HG03521 (cell line): ENCODE measurements around the gene PMF1.
A peak's percentile ranks its signal among the peaks of the same experiment; 100 is the strongest.

Experiments used
- ATAC-seq: cut with Tn5 transposase; IDR thresholded peaks from one replicate; pipeline ENCODE4 v1.9.1; 2021; ENCODE audit warnings: mild to moderate bottlenecking, moderate library complexity; ENCODE audit not compliant: unreplicated experiment

Gene PMF1

DNA sequence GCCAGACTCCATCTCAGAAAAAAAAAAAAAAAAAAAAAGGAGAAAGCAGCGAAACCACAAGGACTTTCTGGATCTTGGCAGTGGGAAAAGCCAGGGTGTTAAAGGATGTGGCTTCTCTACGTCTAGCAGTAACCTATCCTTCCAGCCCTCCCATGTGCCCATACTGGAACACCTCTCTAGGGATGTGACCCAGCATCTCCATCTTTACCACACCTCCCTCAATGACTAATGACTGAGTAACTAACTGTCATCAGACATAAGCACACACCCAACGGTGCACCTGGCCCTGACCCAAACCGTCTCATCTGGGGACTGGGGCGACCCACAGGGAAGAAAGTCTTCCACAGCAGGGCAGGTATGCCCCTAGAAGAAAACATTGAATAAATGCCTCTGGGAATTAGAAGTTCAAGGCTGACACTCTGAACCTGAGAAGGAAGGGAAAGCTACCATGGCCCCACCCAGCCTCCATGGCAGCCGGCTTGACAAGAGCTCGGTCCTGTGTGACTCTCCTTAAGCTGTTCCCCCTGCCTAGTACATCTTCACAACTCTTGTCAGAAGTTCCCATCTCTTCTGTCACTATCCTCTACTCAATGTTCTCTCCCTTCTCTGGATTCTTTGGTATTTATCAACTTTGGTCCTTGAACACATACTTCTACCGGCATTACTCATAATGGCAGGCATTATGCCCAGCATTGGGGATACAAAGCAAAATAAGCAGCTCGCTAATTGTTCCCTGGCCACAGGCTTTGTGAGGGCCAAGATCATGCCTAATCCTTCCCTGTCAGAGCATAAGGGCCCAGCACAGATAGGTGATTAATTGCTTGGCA is 49.9 kb downstream of the PMF1 start:
- no peak for ATAC-seq

- no peak for ATAC-seq
Measured at GRCh38 chr1:156263288-156263655, 50.5 kb downstream of the PMF1 start.

DNA sequence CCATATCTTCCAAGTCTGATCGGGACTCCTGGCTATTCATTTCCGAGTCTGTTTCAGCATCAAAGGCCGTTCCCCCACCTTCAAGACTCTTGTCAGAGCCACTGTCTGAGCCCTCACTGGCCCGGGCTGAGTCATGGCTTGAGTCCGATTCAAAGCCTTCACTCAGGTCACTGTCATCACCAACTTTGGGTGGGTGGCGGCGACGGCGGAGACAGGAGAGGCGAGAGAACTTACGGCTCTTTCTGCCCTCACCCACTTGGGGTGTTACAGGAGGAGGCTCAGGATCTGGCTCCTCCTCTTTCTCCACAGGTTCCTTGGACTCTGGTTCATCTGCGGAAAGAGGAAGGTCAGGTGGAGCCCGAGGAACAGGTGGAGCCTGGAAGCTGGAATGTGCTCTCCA is 53.2 kb downstream of the PMF1 start:
- no peak for ATAC-seq

- ATAC-seq = no peak
Measured at GRCh38 chr1:156268336-156268735, 55.5 kb downstream of the PMF1 start.

- ATAC-seq = no peak
Measured at GRCh38 chr1:156270314-156270713, 57.5 kb downstream of the PMF1 start.

GRCh38 chr1:156276532-156276931 is 63.7 kb downstream of the PMF1 start:
- no peak for ATAC-seq

- no peak for ATAC-seq
Measured at GRCh38 chr1:156276966-156277381, 64.2 kb downstream of the PMF1 start.

- ATAC-seq = no peak
Measured at GRCh38 chr1:156279837-156280236, 67.0 kb downstream of the PMF1 start.

DNA sequence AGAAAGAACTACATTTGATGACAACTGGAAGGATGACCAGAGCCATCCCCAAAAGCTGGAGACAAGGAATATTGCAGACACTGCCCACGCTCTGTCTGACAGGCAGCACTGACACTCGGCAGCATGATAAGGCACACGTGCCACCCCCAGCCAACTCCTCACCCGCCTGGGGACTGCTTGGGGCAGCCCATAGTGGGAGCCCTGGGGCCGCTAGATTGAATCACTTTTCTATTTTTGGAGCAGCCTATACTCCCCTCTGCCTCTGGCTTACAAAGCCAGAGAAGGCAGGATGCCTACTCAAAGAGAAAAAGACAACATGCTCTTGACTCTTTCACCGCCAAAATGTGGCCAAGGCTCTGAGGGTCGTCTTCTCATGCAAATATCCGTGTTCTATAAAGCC is 68.5 kb downstream of the PMF1 start:
- no peak for ATAC-seq

- no peak for ATAC-seq
Measured at GRCh38 chr1:156281693-156282478, 69.1 kb downstream of the PMF1 start.

GRCh38 chr1:156282479-156283222 is 69.8 kb downstream of the PMF1 start, which contains the start of gene SMG5:
Gene SMG5, minus strand, starts transcription at chr1:156282825. Its CDS starts 145 bp downstream, at chr1:156282680.
- peak; percentile 71 for ATAC-seq

DNA sequence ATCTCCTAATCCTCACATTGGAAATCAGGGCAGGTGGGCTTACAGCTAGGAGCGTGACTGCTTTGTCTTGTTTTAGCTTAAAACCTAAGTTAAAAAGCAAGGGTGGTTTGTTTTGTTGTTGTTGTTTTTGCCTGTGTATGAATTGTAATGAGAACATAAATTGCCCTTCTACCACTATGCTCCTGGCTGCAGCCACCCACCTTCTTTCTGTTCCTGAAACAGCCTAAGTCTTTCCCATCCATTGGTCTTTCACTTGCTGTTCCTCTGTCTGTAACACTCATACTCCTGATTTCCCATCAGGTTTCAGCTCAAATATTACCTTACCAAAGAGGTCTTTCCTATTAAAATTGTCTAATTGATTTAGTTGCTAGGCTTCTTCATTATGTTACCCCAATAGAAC is 70.7 kb downstream of the PMF1 start:
- ATAC-seq = no peak

DNA sequence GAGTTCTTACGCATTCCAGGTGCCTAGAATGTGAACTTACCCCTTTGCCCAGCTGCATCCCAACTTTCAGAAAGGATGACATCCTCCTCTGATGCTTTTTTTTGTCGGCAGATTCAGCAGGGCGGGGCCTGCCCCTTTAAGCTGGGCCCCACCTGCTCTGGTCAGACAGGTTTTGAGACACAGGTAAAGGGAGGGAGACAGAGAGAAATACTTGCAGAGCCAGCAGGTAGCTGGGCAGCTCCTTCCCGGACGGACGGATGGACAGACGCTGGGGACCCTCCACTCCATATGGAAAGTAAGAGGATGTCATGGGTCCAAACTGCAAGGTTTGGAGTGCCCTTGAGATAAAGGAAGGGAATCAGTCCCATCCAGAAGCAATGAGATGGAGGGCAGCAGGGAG is 71.3 kb downstream of the PMF1 start, which contains the start of gene TMEM79:
TSS of gene TMEM79 (plus strand) at position 214 of the 400 bp plus-strand sequence. CDS start 902 bp downstream, outside the sequence.
- no peak for ATAC-seq

GRCh38 chr1:156284757-156285156 is 72.0 kb downstream of the PMF1 start:
- ATAC-seq = no peak

DNA sequence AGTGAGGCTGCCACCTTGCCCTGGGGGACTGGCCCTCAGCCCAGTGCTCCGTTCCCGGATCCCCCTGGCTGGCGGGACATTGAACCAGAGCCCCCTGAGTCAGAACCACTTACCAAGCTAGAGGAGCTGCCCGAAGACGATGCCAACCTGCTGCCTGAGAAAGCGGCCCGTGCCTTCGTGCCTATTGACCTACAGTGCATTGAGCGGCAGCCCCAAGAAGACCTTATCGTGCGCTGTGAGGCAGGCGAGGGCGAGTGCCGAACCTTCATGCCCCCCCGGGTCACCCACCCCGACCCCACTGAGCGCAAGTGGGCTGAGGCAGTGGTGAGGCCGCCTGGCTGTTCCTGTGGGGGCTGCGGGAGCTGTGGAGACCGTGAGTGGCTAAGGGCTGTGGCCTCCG is 72.6 kb downstream of the PMF1 start:
- no peak for ATAC-seq

GRCh38 chr1:156286061-156286460 is 73.3 kb downstream of the PMF1 start:
- ATAC-seq = no peak
